Hepatocyte (in vitro differentiated cells): Measurements from ENCODE around the gene PRL.

ENCODE experiments used
- EZH2 ChIP-seq: fragments of 200-600 bp; sonication (generic); IDR thresholded peaks from 2 replicates; pipeline ENCODE4 v1.6.1; 2016; ENCODE audit warnings: antibody characterized with exemption, mild to moderate bottlenecking, borderline replicate concordance
- TF ChIP-seq, protein P1 (sequence below): fragments of 200-600 bp; sonication (generic); IDR thresholded peaks from 2 replicates; pipeline ENCODE4 v1.5.1; 2016; ENCODE audit warnings: antibody characterized with exemption, mild to moderate bottlenecking; ENCODE audit not compliant: poor library complexity

DNA sequence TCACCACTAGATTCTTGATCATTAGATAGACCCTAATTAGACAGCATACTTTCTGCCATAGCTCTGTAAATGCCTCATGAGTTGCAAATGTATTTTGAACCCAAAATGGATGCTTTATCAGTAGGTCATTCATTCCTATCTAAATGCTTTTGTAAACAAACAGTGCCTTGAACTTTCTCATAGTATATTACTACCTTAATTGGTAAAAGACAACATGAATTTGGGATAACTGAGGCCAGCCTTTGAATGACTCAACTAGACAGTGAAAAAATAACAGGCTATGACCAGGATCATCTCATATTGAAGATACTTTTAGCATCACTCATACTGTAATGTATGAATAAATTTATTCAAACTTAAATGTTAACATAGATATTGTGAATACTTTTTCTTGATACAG is 37.0 kb upstream of the PRL start:
- TF ChIP-seq, protein P1, sequence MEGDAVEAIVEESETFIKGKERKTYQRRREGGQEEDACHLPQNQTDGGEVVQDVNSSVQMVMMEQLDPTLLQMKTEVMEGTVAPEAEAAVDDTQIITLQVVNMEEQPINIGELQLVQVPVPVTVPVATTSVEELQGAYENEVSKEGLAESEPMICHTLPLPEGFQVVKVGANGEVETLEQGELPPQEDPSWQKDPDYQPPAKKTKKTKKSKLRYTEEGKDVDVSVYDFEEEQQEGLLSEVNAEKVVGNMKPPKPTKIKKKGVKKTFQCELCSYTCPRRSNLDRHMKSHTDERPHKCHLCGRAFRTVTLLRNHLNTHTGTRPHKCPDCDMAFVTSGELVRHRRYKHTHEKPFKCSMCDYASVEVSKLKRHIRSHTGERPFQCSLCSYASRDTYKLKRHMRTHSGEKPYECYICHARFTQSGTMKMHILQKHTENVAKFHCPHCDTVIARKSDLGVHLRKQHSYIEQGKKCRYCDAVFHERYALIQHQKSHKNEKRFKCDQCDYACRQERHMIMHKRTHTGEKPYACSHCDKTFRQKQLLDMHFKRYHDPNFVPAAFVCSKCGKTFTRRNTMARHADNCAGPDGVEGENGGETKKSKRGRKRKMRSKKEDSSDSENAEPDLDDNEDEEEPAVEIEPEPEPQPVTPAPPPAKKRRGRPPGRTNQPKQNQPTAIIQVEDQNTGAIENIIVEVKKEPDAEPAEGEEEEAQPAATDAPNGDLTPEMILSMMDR = no peak
- TF ChIP-seq EZH2 = no peak
